Lower leg skin (tissue), 4 donors: ENCODE data around the gene HLA-DMA. TPM values are rescaled to one million over a fixed set of nuclear protein-coding genes. Genes with fewer than 3 reads are reported as not detected.

ENCODE experiments used
- DNase-seq, 2 donors: peaks; one replicate each; pipeline ENCODE4 v3.0.0-alpha.2; 2019; ENCODE audit warnings: low spot score in 2 of 2
- H3K4me3 ChIP-seq: fragments of 200-600 bp; sonication (generic); 2 replicates; pipeline ENCODE4 v1.5.1; 2017; ENCODE audit warnings: mild to moderate bottlenecking, low read depth; ENCODE audit not compliant: poor library complexity, severe bottlenecking
- POLR2A ChIP-seq, 2 donors: fragments of 450-650 bp; IDR thresholded peaks; one replicate each; pipeline ENCODE4 v1.6.1; 2016 to 2017; ENCODE audit warnings: antibody characterized with exemption in 2 of 2, mild to moderate bottlenecking in 1 of 2, moderate library complexity in 1 of 2
- WGBS, 2 donors: methylation state at CpG; one replicate each; pipeline ENCODE4 v1.1.5; 2018; 5-methylcytosine and 5-hydroxymethylcytosine counted together
- intact Hi-C: fragments of 100-400 bp; cut with DNase I; formaldehyde crosslinking; loops from one replicate; pipeline ENCODE4 v1.15.0; 2023; ENCODE audit warnings: low total_unique reads
- total RNA-seq, 4 donors: library from RNA; depleted of rRNA; stranded (reverse); fragments of >200 nt; gene quantifications; one replicate each; pipeline ENCODE4 v1.1.0, GENCODE V29; 2016
- TF ChIP-seq, protein P1 (sequence below), 3 donors: fragments of 450-650 bp; IDR thresholded peaks; one replicate each; pipeline ENCODE4 v1.5.1; 2016; ENCODE audit warnings: antibody characterized with exemption in 3 of 3, mild to moderate bottlenecking in 3 of 3, moderate library complexity in 2 of 3

Gene HLA-DMA
- total RNA-seq, 4 donors from 2014 or later = 11.5 to 33.4 (median 22.4) TPM

DNA sequence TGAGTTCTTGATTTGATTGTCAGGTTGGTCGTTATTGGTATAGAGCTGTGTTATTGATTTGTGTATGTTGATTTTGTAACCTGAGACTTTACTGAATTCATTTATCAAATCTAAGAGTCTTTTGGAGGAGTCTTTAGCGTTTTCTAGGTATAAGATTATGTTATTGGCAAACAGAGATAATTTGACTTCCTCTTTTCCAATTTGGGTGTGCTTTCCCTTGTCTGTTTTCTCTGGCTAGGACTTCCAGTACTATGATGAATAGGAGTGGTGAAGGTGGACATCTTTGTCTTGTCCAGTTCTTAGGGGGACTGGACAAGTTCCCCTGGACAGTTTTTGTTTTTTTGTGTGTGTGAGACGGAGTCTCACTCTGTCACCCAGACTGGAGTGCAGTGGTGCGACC is 39.1 kb upstream of the HLA-DMA start:
- no peak for TF ChIP-seq POLR2A (IDR thresholded peaks at IDR 0.05)
- TF ChIP-seq, protein P1, sequence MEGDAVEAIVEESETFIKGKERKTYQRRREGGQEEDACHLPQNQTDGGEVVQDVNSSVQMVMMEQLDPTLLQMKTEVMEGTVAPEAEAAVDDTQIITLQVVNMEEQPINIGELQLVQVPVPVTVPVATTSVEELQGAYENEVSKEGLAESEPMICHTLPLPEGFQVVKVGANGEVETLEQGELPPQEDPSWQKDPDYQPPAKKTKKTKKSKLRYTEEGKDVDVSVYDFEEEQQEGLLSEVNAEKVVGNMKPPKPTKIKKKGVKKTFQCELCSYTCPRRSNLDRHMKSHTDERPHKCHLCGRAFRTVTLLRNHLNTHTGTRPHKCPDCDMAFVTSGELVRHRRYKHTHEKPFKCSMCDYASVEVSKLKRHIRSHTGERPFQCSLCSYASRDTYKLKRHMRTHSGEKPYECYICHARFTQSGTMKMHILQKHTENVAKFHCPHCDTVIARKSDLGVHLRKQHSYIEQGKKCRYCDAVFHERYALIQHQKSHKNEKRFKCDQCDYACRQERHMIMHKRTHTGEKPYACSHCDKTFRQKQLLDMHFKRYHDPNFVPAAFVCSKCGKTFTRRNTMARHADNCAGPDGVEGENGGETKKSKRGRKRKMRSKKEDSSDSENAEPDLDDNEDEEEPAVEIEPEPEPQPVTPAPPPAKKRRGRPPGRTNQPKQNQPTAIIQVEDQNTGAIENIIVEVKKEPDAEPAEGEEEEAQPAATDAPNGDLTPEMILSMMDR (IDR thresholded peaks at IDR 0.05) = no peak
- intact Hi-C loops = no loop called here
- 80 to 82% methylated on average over 4 of the region's 4 CpGs for WGBS, 2 donors
- no peak overlapping the region for H3K4me3 ChIP-seq
- DNase-seq = no peak

DNA sequence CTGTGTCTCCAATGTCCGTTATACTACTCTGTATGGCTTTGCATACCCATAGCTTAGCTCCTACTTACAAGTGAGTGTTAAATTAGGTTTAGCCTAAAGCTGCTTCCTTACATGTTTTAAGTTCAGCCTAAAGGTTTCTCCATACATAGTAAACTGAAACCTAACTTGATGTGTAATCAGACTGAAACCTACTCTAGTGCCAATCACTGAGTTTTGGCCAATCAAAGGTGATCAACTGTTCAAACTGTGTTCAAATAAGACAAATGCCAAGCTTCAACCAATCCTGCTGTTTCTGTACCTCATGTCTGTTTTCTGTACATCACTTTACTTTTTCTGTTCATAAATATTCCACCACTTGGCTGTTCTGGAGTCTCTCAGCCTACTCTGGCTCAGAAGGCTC is 36.5 kb upstream of the HLA-DMA start:
- no peak for DNase-seq
- 90% methylated on average over 1 of the region's 1 CpG for WGBS, 2 donors
- intact Hi-C loops = loop anchor here (10.0 kb wide), 1 partner anchor 105 kb away; no protein-coding TSS in a partner anchor
- TF ChIP-seq, protein P1 (IDR thresholded peaks at IDR 0.05) = no peak
- TF ChIP-seq POLR2A (IDR thresholded peaks at IDR 0.05) = no peak
- H3K4me3 ChIP-seq = no peak overlapping the region

DNA sequence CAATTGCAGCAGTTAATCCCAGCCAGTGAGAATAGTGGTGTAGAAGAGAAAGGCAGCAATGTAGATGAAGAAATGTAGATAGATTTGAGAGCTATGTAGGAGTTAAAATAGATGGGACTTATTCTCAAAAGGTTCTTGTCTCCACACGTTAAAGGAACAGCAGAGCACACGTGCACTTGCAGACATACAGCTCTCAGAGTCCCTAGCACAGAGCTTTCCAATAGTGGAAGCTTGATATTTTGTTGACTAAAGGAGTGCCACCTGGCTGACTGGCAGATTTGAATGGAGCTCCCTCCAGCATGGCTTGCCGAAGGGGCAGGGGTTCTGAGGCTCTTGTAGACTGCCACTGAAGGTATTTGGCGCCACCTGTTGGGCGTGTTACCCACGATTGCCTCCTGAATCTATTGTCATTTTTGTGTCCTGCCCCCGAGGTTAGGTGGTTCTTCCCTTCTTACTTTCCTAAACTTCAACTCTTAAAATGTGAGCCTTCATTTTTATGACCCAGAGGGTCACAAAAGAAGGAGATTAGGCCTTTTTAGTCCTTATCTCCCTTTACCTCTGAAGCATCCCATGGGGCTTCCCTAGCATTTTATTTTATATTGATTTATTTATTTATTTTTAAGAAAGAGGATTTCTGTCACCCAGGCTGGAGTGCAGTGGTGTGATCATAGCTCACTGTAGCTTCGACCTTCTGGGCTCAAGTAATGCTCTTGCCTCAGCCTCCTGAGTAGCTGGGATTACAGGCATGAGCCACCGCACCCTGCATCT is 31.9 kb upstream of the HLA-DMA start:
- DNase-seq = peak; percentile 88 to 98
- no peak overlapping the region for H3K4me3 ChIP-seq
- intact Hi-C loops = loop anchor here (10.0 kb wide), 1 partner anchor 100 kb away; no protein-coding TSS in a partner anchor
- 11 to 15% methylated on average over 9 of the region's 9 CpGs for WGBS, 2 donors
- TF ChIP-seq POLR2A (IDR thresholded peaks at IDR 0.05) = no peak
- TF ChIP-seq, protein P1 (IDR thresholded peaks at IDR 0.05) = peak in 1 of 3 donors; percentile 79

DNA sequence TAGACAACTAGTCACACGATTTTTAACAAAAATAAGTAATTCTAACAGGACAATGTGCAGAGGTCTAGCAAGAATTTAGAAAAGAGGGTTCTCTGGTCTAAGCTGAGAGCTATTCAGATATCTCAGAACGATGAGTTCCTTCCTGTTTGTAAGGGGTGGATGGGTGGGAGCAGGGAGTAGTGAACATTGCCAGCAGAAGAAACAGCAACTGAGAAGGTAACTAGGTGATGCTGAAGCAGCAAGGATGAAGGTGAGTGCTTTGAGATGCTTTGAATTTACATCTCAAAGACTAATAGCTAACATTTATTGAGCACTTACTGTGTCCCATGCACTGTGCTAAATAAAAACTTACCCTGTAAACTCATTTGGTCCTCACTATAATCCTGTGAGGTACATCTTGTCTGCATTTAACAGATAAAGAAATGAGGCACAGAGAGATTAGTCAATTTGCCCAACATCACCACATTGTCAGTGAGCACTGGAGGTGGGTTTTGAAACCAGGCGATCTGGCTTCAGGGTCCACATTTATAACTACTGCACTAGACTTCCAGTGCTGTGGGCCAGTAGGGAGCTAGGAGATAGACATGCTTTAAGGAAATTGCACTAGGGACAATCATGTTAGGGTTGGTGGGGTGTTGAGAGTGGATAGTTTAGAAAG is 31.2 kb upstream of the HLA-DMA start:
- intact Hi-C loops = loop anchor here (10.0 kb wide), 1 partner anchor 99 kb away; no protein-coding TSS in a partner anchor
- H3K4me3 ChIP-seq = no peak overlapping the region
- TF ChIP-seq, protein P1 (IDR thresholded peaks at IDR 0.05) = no peak
- no peak for TF ChIP-seq POLR2A (IDR thresholded peaks at IDR 0.05)
- no peak for DNase-seq
- 33 to 37% methylated on average over 3 of the region's 3 CpGs for WGBS, 2 donors

DNA sequence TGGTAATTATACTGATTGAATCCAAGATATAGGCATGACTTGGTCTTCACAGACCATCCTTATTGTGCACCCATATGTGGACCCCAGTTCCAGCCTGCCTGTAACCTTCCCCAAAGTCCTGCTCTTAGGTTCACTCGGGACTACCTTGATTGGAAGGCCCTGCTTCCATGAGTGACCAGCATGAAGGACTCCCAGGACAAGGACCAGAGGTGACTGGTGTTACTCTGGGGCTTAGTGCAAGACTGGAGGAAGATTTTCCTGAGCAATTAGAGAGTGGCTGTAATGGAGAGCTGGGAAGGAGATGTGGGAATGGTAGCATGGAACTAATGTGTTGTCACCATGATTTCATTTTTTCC is 30.6 kb upstream of the HLA-DMA start:
- 81 to 86% methylated on average over 1 of the region's 1 CpG for WGBS, 2 donors
- TF ChIP-seq POLR2A (IDR thresholded peaks at IDR 0.05) = no peak
- TF ChIP-seq, protein P1 (IDR thresholded peaks at IDR 0.05) = no peak
- intact Hi-C loops = loop anchor here (10.0 kb wide), 1 partner anchor 99 kb away; no protein-coding TSS in a partner anchor
- no peak overlapping the region for H3K4me3 ChIP-seq
- DNase-seq = no peak
